Measurements from ENCODE around the gene EBF3.

Gene EBF3

GRCh38 chr10:129868449-129869035, 95.5 kb downstream of the EBF3 start:
- no peak for DNase-seq

DNA sequence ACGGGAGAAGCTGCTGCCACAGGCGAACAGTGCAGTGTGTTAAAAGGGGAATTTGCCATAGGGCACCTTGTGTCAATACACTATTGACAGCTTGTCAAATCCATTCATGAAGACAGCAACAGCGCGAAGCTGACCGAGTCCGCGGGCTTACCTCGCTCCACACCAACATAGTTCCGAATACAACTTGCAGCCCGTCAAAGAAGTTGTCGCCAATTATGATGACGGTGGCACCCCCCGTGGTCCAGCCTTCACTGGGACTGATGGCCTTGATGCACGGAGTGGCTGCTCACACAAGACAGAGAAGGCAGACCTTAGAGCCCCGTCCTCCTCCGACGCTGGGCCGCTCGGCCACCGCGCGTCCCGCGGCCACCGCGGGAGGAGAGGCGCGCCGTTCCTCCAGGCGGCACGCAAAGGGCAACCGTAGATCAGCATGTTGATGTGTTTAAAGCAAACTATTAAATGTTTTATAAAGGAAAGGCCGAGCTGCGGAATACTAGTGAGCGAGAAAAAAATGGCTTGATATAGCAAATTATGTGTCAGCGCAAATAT, 96.4 kb downstream of the EBF3 start:
- no peak for DNase-seq

DNA sequence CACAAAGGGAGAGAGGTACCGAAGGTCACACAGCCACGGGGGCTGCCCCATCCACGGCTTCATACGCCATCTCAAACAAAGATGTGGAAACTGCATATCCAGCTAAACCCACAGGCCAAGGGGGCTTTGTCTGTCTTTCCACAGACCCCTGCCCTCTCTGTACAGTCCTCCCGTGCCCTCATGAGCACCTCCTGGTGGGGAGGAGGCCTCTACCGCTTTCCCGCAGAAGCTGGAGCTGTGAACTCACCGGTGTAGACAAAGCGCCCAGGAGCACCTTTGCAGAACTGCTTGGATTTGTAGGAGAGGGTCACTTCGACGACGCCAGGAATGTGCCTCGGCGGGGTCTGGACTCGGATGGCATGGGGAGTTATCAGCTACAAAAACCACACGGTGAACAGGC, 97.2 kb downstream of the EBF3 start:
- no peak for DNase-seq

- no peak for DNase-seq
Observed at GRCh38 chr10:129865960-129866359, 98.1 kb downstream of the EBF3 start.

DNA sequence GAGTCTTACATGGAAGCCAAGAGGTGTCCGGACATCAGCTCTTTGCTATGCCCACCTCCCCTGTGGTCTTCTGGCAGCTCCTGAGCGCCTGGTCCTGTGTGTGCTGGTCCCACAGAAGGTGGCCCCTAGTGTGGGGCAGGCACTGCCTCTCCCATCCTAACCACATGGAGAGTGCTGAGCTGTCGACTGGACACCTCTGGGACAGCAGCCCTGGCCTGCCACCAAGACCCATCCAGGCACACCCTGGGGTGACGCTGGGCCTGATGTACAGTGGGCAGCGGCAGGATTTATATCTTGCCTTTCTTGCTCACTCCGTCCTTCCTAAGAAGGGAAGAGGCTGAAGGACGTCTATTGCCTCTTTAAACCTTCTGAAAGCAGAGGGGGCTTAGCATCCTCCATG, 98.7 kb downstream of the EBF3 start:
- no peak for DNase-seq

DNA sequence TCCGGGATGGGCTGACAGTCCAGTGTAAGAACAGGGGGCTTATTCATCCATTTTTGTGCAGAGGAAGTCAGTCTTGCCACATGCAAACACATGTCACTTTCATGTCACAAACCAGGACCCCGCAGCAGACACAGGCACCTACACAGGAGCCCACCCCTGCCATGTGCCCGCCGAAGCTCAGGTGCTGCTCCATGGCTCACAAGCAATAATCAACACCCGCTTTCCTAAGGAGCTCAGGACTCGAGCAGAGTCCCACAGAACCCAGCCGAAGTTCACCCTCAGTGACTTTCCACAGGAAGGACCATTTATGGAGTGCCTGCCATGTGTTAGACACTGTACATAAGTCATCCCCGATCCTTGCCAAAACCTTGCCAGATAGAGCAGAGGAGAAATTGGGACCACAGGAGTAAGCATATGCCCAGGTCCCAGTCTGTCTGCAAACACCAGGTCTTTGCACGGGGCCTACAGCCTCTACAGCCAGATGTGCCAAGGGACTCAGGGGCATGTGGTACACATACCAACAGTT, 99.4 kb downstream of the EBF3 start:
- DNase-seq, result no peak

GRCh38 chr10:129864082-129864481, 100.0 kb downstream of the EBF3 start:
- DNase-seq, result no peak

DNA sequence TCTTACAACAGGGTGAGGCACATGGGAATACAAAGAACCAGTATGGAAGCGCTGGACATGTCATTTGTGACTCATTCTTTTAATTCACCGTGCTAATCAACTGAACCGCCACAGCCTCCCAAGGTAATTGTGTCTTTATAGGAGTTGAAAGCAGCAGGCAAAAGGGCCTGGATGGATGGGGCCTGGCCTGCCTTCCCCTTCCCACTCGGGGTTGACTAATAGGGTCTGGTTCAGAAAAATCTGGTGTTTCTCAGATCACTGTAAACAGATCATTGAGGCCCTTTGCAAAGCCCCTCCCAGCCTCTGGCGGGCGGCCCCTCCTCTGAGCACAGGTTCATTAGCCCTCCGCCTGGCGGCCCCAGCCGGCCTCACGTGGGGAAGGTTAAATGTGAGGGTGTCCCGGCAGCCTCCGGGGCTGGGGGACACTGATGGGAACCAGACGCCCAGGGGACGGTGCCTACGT, 100.8 kb downstream of the EBF3 start:
- no peak for DNase-seq

GRCh38 chr10:129861776-129862531, 102.1 kb downstream of the EBF3 start:
- no peak for DNase-seq

- DNase-seq, result no peak
Observed at GRCh38 chr10:129860396-129860795, 103.7 kb downstream of the EBF3 start.

DNA sequence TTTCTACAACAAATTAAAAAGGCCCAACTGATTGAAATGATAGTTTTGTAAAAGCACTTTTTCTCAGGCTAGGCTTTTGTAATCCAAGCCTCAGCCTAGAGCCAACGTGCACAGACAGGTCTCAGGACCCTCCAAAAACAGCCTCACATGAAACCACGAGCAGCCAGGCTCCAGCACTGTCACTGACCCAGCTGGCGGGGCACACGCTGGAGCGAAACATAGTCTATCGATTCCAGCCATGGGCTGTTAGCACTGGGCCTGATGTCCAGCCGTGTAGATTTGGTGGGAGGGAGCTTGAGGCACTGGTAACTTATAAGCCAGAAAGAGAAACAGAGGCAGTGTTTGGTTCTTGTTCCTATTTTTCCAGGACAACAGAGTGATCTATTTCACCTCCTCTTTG, 104.5 kb downstream of the EBF3 start:
- no peak for DNase-seq

DNA sequence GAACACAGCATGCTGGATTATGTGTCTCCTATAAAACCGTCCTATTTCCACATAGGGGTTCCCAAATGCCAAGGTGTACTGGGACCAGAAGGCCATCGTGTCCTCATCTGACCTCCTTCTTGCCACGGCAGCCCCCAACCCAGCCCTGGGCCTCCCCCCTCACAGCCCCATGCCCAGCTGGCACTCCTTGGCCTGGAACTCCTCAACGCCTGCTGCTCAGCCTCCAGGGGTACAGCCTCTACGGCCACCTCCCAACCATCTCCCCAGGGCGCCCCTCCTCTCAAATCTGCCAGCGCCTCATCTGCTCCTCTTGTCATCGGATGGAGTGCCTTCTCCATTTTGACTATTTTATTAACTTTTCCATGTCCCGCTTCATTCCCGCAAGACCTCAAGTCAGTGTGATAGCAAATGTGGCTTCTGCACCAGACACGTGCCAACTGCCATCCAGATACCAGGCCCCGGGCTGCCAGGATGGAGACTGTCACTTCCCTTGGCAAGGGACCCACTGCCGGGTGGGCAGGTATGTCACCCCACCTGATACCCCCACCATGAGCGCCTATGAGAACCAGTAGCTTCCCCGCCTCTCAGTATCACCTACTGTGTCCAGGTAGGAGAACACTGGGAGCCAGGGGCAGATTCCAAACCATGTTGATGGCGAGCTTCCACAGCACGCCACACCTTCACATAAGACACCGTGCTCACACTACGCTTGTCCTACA, 106.7 kb downstream of the EBF3 start:
- DNase-seq, result no peak

GRCh38 chr10:129855836-129856563, 108.1 kb downstream of the EBF3 start:
- no peak for DNase-seq

DNA sequence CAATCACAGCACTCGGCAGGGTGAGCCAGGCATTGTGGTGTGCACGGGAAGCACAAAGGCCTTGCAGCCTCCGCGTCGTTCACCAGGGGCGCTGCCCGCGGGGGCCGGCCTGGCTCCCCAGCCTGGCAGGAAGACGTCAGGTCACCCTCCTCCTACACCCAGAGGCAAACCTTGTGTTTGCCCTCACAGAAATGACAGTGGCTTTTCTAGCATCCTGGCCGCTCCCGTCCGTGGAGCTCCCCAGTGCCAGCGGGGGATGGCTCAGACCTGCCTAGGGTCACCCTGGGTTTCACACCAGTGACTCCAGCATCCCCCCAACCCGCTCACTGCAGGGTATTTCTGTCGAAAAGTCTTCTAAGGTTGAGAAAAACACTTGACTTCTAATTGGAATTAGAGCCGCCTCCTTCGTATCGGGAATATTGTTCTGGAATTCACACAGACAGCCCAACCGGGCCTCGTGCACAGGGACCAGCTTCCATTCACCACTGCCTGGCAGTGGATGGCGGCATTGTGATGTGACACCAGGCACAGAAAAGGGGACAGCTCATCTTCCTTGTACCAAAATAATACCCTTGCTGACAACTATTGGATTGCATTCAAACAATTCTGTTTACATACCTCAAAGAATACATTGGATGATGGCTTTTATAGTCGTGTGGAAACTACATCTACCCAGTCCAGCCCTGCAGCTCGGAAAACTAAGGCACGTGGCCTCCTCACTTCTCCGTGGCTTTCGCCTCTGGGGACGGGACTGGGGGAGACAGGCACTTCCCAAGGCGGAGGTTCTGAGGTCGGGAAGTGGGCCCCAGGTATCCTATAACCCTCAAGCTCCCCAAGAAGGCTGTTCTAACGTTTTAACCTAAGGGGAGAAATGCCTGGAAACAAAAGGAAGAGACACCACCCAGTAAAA, 109.0 kb downstream of the EBF3 start:
- DNase-seq, result no peak

- no peak for DNase-seq
Observed at GRCh38 chr10:129854158-129854557, 109.9 kb downstream of the EBF3 start.

GRCh38 chr10:129853562-129853903, 110.5 kb downstream of the EBF3 start:
- no peak for DNase-seq

GRCh38 chr10:129852829-129853561, 111.1 kb downstream of the EBF3 start:
- DNase-seq, result no peak

GRCh38 chr10:129851941-129852640, 112.0 kb downstream of the EBF3 start:
- DNase-seq, result no peak

DNA sequence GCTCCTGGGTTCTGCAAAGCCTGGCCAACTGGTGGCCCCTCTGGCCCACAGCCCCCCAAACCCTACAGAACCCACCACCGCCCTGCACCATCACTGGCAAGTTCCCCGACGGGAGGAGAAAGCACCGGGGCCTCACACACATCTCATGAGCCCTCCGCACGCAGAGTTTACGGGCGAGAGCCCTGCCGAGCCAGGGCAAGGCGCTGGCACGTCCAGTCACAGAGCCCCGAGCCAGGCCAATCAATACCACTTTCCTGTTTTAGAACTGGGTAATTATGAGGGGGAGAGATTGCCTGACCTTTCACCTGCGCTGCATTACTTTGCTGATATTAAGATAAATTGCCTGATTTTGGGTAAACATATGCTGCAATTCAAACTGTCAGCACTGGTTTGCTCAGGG, 113.3 kb downstream of the EBF3 start:
- DNase-seq, result no peak

- DNase-seq, result no peak
Observed at GRCh38 chr10:129850316-129850715, 113.8 kb downstream of the EBF3 start.

Data from amniotic stem cell (primary cell).